ENCODE results near the gene TP53. TPM values are rescaled to one million over a fixed set of nuclear protein-coding genes. Genes with fewer than 3 reads are reported as not detected.

Gene TP53
- total and polyA plus RNA-seq, 10 of the 15 experiments (the other 5 are each of a cell fraction or from before 2014, with no cell fraction given): 35.6 to 162 (median 75.9) TPM

GRCh38 chr17:7687072-7687907, at the start of gene TP53 (continued):
- TF ChIP-seq BCL3 (IDR thresholded peaks at IDR 0.05; ENCODE audit: borderline replicate concordance, insufficient read depth, low read depth, low read length, poor library complexity, severe bottlenecking) (peak; percentile 63), TARDBP (IDR thresholded peaks at IDR 0.05; ENCODE audit: borderline replicate concordance) (peak; percentile 80; the same call in 1 of the 2 replicates), PAX8 (IDR thresholded peaks at IDR 0.05) (no peak; the same call in 1 of the 2 replicates), SMAD5 (IDR thresholded peaks at IDR 0.05; ENCODE audit: low read depth) (peak; percentile 82; the same call in 1 of the 2 replicates), STAT1 (conservative IDR thresholded peaks at IDR 0.05) (peak; percentile 78; the same call in 1 of the 2 replicates), RB1 (IDR thresholded peaks at IDR 0.05; ENCODE audit: borderline replicate concordance) (peak; percentile 66; the same call in 1 of the 2 replicates), FOXK2 (IDR thresholded peaks at IDR 0.05) (no peak), RBBP5 (conservative IDR thresholded peaks at IDR 0.05) (no peak), ZZZ3 (IDR thresholded peaks at IDR 0.05; ENCODE audit: control insufficient read depth, insufficient read length, low read depth) (no peak), ATF7 (IDR thresholded peaks at IDR 0.05; ENCODE audit: low read depth) (0 out of 2 replicates have a peak, but pooled peaks have one; percentile 18), HDAC6 (IDR thresholded peaks at IDR 0.05; ENCODE audit: unreplicated experiment) (peak; percentile 72), MYC (IDR thresholded peaks at IDR 0.05; ENCODE audit: insufficient read depth, insufficient read length, insufficient replicate concordance, low read length, severe bottlenecking) (peak; percentile 86), PML (IDR thresholded peaks at IDR 0.05; ENCODE audit: low read length) (peak; percentile 83), ZNF24 (IDR thresholded peaks at IDR 0.05) (no peak), RCOR1 (conservative IDR thresholded peaks at IDR 0.05; ENCODE audit: low read depth, low read length) (0 out of 2 replicates have a peak, but pooled peaks have one; percentile 37), MEF2A (IDR thresholded peaks at IDR 0.05; ENCODE audit: insufficient read depth, low read depth, low read length) (no peak), POLR2AphosphoS2 (IDR thresholded peaks at IDR 0.05; ENCODE audit: low read depth, low read length) (peak; percentile 94), DPF2 (IDR thresholded peaks at IDR 0.05) (no peak), IRF4 (IDR thresholded peaks at IDR 0.05; ENCODE audit: low read depth, low read length) (no peak), MTA2 (IDR thresholded peaks at IDR 0.05; ENCODE audit: low read depth) (no peak)
- TF ChIP-seq, protein P1, sequence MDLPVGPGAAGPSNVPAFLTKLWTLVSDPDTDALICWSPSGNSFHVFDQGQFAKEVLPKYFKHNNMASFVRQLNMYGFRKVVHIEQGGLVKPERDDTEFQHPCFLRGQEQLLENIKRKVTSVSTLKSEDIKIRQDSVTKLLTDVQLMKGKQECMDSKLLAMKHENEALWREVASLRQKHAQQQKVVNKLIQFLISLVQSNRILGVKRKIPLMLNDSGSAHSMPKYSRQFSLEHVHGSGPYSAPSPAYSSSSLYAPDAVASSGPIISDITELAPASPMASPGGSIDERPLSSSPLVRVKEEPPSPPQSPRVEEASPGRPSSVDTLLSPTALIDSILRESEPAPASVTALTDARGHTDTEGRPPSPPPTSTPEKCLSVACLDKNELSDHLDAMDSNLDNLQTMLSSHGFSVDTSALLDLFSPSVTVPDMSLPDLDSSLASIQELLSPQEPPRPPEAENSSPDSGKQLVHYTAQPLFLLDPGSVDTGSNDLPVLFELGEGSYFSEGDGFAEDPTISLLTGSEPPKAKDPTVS (IDR thresholded peaks at IDR 0.05; ENCODE audit: low read depth, low read length): no peak
- TF ChIP-seq, protein P2, sequence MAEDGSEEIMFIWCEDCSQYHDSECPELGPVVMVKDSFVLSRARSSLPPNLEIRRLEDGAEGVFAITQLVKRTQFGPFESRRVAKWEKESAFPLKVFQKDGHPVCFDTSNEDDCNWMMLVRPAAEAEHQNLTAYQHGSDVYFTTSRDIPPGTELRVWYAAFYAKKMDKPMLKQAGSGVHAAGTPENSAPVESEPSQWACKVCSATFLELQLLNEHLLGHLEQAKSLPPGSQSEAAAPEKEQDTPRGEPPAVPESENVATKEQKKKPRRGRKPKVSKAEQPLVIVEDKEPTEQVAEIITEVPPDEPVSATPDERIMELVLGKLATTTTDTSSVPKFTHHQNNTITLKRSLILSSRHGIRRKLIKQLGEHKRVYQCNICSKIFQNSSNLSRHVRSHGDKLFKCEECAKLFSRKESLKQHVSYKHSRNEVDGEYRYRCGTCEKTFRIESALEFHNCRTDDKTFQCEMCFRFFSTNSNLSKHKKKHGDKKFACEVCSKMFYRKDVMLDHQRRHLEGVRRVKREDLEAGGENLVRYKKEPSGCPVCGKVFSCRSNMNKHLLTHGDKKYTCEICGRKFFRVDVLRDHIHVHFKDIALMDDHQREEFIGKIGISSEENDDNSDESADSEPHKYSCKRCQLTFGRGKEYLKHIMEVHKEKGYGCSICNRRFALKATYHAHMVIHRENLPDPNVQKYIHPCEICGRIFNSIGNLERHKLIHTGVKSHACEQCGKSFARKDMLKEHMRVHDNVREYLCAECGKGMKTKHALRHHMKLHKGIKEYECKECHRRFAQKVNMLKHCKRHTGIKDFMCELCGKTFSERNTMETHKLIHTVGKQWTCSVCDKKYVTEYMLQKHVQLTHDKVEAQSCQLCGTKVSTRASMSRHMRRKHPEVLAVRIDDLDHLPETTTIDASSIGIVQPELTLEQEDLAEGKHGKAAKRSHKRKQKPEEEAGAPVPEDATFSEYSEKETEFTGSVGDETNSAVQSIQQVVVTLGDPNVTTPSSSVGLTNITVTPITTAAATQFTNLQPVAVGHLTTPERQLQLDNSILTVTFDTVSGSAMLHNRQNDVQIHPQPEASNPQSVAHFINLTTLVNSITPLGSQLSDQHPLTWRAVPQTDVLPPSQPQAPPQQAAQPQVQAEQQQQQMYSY (CRISPR knock-in tag; IDR thresholded peaks at IDR 0.05): no peak
- TF ChIP-seq, protein P3, sequence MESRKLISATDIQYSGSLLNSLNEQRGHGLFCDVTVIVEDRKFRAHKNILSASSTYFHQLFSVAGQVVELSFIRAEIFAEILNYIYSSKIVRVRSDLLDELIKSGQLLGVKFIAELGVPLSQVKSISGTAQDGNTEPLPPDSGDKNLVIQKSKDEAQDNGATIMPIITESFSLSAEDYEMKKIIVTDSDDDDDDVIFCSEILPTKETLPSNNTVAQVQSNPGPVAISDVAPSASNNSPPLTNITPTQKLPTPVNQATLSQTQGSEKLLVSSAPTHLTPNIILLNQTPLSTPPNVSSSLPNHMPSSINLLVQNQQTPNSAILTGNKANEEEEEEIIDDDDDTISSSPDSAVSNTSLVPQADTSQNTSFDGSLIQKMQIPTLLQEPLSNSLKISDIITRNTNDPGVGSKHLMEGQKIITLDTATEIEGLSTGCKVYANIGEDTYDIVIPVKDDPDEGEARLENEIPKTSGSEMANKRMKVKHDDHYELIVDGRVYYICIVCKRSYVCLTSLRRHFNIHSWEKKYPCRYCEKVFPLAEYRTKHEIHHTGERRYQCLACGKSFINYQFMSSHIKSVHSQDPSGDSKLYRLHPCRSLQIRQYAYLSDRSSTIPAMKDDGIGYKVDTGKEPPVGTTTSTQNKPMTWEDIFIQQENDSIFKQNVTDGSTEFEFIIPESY (IDR thresholded peaks at IDR 0.05): no peak

Data from GM12878 (cell line).